Inferior parietal cortex (tissue), 1 donor: ENCODE results near the gene CEACAM4.
"Not testable (repeated sequence)": the region's sequence is repeated elsewhere in the genome, so short reads cannot be mapped to it uniquely, and the experiment has no call there.

Source experiments
- DNase-seq: peaks from one replicate; pipeline ENCODE4 v3.0.0-alpha.2; 2016; ENCODE audit errors: extremely low spot score

Gene CEACAM4

DNA sequence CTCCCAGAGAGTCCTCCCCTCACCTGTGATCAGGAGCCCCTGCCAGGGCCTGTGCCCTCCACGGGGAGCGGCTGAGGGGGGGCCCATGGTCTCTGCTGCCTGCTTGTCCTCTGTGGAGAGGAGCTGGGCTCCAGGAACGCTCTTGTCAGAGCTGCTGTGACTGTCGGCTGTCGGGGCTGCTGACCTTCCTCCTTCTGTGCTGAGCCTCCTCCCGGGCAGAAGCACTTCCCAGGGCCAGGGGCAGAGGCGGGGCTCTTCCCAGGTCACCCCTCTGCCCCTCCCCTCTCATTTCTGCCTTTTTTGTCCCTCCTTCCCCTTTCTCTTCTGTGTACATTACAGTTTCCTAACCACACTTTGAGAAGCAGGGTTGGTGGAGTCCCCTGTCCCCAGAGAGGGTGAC lies at the start of gene CEACAM4:
TSS of gene CEACAM4 (minus strand) at position 198 of the 400 bp plus-strand sequence. CDS start at position 87, 111 bp downstream.
- no peak for DNase-seq

DNA sequence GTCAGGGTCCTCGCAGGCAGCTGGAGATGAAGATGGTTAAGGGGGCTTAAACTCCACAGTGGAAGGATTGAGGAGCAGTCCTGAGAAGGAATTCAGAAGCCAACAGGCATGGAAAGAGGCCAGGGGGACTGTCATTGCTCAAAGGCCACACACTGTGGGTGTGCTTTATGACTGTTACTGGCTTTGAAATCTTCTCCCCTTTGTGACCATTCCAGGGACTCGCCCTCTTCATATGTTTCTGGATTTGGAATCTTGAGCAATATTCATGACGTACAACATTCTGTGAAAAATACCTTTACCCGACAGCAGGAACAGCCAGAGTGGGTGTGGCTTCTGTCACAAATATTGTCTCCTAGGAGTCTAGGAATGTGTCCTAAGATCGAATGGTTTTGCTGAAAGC lies 44.6 kb upstream of the CEACAM4 start:
- DNase-seq = no peak

DNA sequence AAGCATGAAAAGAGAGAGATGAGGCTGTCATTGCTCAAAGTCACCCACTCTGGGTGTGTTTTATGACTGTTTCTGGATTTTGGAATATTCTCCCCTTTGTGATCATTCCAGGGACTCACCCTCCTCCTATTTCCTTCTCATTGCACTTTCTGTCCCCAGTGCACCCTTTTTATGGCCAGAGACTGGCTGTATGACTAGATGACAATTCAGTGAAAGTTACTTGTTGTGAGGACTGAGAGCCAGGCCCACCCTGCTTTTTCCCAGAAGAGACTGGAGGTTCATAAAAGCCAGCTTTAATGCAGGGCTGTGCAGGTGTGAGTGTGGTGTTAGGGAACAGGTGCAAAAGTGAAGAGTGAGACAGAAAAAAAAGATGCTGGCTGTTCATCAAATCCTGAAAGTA lies 43.9 kb upstream of the CEACAM4 start:
- DNase-seq = no peak

DNA sequence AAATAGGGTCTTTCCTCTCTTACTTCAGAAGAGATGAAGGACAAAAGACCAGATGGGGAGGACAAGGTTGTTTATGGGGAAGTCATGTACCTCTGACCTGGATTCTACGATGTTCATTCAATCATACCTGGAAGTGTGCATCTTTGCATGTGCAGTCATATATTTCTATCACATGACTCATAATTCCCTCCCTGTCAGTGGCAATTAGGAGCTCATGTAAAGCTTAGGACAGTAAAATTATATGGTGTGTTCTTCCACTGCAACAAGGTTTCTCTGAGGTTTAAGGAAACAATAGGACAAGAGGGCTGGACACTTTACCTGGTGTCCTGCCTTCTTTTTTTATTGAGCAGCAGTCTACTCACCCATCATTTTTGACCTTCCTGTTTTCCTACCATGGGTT lies 41.4 kb upstream of the CEACAM4 start:
- no peak for DNase-seq

DNA sequence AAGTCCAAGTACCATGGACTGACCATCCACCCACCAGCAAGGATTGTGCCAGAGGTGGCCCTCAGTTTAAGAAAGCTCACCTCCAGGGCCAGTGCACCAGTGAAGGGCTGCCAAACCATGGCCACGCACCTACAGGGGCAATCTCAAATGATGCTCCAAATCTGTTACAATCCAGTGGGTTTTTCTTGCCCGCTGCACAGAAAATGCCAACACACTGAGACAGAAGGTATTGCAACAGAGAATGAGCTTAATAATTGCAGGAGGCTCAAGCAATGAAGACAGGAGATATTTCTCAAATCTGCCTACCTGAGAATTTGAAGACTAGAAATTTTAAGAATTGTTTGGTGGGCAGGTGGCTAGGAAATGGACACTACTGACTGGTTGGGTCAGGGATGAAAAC lies 39.2 kb upstream of the CEACAM4 start:
- no peak for DNase-seq

DNA sequence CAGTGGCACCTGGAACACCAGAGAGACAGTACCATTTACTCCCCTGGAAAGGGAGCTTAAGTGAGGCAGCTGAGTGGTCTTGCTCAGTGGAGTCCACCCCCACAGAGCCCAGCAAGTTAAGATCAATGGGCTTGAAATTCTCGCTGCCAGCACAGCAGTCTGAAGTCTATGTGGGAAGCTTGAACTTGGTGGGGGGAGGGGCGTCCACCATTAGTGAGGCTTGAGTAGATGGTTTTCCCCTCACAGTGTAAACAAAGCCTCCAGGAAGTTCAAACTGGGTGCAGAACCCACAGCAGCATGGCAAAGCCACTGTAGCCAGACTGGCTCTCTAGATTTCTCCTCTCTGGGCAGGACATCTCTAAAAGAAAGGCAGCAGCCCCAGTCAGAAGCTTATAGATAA lies 30.3 kb upstream of the CEACAM4 start:
- DNase-seq = no peak

DNA sequence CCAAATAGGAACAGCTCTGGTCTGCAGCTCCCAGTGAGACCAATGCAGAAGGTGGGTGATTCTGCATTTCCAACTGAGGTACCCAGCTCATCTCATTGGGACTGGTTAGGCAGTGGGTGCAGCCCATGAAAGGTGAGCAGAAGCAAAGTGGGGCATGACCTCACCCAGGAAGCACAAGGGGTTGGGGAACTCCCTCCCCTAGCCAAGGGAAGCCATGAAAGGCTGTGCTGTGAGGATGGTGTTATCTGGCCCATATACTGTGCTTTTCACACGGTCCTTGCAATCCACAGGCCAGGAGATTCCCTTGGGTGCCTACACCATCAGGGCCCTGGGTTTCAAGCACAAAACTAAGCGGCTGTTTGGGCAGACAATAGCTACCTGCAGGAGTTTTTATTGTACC lies 29.9 kb upstream of the CEACAM4 start:
- DNase-seq = not testable (repeated sequence)

DNA sequence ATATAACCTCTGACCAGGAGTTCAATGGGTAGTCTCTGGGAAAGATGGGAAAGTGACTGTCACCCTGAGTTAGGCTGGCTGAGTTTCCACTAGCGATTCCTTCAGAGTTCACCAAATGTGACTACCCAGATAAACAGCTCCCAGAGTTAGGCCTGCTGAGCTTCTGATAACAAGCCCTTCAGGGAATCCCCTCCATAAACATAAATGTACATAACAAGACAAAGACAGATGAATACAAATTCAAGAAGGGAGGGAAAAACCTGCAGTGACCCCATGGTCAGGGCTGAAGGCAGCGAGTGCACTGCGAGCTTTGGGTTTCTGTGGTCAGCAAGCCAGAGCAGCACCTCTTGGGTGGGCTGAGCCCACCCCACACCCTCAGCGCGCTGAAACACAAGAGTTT lies 25.4 kb upstream of the CEACAM4 start:
- no peak for DNase-seq

DNA sequence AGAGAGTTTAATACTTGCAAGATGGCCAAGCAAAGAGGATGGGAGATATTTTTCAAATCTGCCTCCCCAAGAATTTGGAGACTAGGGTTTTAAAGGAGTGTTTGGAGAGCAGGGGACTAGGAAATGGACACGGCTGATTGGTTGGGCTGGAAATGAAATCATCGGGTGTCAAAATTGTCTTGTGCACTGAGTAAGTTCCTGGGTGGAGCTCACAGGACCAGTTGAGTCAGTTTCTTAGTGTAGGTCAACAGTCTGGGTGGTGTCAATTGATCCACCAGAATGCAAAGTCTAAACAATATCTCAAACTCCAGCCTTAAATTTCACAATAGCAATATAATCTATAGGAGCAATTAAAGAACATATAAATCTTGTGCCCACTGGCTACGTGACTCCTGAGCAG lies 23.0 kb upstream of the CEACAM4 start:
- DNase-seq = no peak

DNA sequence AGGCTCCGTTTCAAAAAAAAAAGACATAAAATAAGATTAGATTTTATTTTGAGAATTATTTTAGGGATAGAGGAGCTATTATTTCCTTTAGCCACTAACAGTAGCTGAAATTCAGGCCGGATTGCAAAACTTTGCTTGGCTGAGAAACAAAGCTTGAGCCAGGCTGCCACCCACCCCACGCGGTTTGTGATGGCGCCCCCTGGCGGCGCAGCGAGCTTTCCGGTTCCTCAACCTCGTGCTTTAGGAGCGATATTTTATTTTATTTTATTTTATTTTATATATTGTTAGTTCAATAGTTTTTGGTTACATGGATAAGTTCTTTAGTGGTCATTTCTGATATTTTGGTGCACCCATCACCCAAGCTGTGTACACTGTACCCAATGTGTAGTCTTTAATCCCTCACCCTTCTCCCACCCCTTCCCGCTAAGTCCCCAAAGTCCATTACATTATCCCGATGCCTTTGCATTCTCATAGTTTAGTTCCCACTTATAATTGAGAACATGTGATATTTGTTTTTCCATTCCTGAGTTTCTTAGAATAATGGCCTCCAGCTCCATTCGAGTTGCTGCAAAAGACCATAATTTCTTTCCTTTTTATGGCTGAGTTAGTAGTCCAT lies 19.8 kb upstream of the CEACAM4 start:
- no peak for DNase-seq

DNA sequence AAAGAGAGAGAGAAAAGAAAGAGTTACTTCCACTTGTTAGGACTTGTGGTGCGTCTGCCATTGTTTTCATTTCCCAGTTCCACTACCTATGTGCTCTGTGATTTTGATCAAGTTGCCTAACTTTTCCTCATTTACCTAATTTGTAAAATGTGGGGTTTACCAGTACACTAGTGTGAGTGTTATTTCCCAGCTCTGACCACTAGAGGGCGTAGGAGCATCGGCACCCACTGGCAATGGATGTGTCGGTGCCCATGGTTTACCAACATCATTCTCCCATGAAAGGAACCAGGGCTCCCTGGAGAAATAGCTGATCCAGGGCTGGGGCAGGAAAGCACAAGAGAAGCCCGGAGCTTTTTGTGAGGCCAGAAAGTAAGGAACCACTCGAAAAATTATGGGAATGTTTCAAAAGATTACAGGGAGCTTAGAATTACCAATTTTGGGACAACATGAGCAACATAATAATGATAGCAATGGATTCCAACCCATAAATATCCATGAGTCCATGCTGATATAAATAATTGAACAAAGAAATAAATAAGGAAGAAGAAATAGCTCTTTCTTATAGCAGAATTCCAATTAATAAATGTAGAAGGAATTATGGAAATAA lies 15.1 kb upstream of the CEACAM4 start:
- peak; percentile 81 for DNase-seq

DNA sequence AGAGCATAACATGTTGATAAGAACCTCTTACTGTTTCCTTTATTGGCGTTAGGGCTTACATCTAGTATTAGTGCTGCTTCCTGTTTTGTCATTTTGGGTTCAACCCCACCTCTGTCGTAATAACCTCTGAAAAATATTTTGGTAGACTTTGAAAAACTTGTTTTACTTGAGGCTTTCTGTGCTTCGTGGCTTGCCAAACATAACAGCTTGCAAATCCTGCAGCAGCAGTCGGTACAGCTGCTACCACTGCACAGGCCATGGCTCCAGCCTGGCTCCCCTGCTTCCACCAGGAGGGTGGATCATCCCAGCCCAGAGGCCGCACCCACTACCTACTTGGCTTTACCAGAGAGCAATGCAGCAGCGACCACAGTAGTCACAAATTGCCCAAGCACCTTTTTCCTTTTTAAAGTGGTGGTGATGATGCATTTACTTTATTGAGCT lies 11.8 kb upstream of the CEACAM4 start:
- DNase-seq = no peak

DNA sequence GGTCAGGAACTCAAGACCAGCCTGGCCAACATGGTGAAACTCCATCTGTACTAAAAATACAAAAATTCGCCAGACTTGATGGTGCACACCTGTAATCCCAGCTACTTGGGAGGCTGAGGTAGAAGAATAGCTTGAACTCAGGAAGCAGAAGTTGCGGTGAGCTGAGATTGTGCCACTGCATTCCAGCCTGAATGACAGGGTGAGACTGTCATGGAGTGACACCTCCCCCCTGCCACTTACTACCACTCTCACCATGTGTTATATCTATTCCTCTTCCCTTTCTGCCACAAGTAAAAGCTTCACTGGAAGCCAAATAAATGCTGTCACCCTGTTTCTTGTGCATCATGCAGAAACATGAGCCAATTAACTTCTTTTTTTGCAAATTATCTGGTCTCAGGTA lies 10.6 kb upstream of the CEACAM4 start:
- no peak for DNase-seq

DNA sequence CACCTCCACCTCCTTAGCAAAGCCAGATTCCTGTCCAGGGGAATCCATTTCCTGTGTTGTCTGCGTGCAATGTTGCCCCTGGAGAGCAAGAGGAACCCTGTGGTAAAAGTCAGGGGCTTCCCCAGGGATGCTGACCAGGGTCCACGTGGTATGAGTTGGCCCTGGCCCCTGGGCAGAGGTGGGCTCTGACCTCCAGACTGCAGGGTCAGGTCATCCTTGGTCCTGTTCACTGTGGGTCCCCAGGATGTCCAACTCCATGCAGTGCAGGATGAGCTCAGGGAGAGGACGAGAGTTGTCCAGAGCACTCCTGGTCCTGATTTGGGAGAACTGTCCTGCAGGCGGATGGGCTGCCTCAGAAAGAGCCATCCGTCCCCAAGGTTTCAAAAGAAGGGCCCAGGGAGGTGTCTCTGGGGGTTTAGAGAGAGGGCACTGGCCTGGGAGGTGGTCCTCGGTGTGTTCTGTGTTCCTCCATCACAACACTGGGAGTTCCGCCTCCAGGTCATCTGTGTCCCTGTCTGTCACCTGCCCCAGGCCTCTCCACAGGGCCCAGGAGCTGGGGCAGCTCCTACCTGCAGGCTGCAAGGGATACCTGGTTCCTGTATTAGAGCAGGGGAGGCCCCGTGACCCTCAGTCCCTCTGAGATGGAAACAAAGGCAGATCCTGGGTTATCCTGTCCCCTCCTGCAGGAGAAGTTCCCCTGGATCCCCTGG lies 1.2 kb upstream of the CEACAM4 start:
- no peak for DNase-seq

DNA sequence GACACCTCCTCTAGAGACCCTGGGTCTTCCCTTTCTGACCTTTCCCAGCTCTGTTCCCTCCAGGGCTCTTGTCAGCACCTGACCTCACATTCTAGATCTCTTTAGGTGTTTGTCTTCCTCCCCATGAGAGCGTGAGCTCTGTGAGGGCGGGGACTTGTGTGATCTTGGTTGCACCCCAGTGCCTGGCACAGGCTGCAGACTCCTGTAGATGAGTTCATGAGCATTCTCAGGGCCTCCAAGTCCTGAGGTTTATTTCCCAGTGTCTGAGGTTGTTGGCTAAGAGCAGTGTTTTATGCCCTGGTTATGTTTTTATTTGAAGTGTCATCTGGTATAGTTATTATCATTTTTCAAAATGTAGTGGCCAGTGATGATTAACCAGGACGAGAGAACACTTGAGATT lies 596 bp downstream of the CEACAM4 start:
- no peak for DNase-seq

DNA sequence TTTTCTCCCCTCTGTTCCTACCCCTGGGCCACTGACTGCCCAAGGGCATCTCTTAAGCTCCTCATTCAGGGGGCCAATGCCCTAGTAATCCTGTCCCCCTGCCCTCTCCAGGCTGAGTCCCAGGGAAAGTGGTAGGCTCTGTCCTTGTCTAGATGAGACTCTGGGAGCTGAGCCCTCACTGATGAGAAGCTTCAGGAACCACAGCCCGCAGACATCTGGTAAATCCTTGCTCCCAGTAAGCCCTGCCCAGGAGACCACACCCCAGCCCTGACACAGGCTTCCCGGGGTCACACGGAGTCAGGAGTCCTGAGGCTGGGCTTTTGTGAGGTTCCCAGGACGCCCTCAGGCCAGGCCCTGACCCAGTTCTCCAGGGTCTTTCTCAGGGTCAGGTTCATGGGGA lies 1.9 kb downstream of the CEACAM4 start:
- no peak for DNase-seq

DNA sequence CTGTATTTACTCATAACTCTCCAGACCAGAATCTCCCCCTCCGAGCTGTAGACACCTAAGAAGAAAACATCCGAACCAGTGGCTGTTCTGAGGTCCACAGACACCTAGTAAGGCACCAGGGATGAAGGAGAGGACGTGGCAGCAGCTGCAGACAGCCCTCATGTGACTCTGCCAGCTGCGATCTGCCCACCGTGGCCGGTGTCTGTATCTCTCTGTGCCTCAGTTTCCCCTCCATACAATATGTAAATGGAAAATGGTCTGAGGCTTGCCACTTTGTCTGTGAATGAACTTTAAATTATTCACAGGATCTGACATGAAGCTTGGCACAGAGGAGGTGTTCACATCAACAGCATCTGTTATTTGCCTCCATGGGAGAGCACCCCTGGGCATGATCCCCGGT lies 2.4 kb downstream of the CEACAM4 start:
- no peak for DNase-seq

DNA sequence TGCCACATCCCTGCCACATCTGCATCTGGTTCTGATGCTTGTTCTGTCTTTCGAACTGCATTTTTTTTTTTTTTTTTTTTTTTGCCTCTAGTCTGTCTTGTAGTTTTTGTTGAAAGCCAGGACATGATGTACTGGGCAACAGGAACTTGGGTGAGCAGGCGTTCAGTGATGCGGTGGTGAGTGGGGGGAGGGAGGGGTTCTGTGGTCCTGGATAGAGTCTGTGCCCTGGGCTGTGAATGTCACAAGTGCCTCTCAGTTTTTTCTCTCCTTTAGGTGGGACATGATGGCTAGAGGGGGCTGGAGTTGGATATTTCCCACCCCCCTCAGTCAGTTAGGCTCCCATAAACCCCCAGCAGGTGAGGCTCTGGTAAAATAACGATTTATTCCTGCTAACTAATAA lies 3.5 kb downstream of the CEACAM4 start:
- no peak for DNase-seq

DNA sequence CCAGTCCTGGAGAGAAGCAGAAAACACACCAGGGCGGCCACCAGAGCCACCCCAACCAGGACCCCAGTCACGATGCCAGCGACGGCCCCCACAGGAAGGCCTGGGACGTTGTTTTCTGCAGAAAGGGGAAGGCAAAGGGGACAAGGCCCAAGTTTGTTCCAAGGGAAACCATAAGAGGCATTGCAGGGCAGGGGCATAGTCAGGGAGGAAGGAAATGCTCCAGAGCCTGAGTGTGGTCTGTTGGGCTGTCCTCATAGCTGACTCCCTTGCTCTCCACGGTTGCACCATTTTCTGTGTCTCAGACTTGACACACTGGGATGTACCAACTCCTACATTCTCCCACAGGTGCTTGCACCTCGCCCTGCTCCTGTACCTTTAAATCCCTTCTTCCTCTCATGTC lies 5.2 kb downstream of the CEACAM4 start:
- DNase-seq = no peak

DNA sequence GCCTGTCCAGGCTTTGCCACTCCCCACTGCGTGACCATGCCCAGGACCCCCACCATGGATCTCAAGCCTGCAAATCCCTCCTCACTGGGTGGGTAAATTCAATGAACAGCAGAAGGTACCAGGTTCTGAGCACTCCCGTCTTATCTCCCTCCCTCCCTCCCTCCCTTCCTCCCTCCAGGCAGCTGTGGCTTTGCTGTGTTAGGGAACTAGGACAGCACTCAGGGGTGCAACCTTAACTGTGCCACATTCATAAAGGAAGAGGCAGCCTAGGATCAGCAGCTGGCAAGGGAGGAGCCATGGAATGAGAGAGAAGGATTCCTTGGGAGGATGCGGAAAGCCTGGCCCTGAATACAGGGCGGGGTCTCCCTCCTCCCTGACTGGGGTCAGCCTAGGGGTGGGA lies 5.6 kb downstream of the CEACAM4 start:
- no peak for DNase-seq

DNA sequence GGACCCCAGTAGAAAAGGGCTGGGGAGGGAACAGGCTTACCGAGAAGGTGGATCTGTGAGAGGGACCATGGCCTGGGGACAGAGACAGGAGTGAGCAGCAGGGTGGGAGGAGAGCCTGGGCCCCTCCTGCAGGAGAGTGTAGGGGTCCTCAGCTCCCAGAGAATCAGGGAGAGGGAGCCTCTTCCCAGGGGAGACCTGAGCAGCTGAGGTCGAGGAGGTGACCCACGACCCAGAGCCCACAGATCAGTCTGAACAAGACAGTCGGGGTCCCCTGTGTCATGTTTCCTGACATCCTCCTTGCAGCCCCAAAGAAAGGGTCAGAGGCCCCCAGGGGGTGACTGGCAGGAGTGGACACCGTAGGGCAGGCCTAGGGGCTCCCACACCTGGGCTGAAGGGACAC lies 6.7 kb downstream of the CEACAM4 start:
- DNase-seq = no peak

DNA sequence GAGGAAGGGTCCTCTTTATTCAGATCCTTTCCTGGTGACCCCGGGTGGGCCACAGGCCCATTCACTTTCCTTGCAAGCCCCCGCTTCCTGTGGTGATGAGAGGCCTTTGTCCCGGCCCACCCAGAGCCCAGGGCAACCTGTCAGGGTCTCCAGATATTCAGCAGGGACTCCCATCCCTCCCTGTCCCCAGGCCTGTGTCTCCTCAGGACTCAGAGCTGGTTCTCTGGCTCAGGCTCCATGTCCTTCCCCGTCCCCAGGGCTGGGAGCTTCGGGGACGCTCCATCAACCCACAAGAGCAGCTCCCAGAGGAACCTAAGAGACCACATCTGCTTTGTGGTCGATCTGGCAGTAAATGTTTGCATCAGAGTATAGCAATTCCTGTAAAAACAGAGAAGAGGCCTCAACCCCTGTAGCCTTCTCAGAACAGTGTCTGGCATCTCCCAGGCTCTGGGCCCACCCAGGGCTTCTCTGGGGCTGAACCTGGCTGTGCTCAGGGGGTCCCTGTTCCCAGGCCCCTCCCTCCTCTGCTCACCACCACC lies 7.8 kb downstream of the CEACAM4 start:
- DNase-seq = no peak
